ENCODE measurements around the gene PHLDA3. TPM values are rescaled to one million over a fixed set of nuclear protein-coding genes. Genes with fewer than 3 reads are reported as not detected.

Gene PHLDA3
- total RNA-seq, 1 donor from 2014 or later: 9.2 TPM

- Mint-ChIP-seq H3K9me3 (no peaks in the 10 kb centered on the region), H3K27ac (no peak overlapping the region), H3K27me3 (ENCODE audit: low read depth) (no peaks in the 10 kb centered on the region), H3K4me3 (ENCODE audit: low read depth) (no peak overlapping the region), H3K4me1 (ENCODE audit: low read depth) (peaks cover 28% of the 10 kb centered on the region), H3K36me3 (ENCODE audit: low read depth) (no peaks in the 10 kb centered on the region)
- intact Hi-C loops (cut with micrococcal nuclease): no loop called here
- DNase-seq (ENCODE audit: low spot score): no peak
Observed at GRCh38 chr1:201509601-201510374, 40.8 kb upstream of the PHLDA3 start.

- DNase-seq (ENCODE audit: low spot score): no peak
- no peaks in the 10 kb centered on the region for H3K36me3 Mint-ChIP-seq (ENCODE audit: low read depth)
- no peaks in the 10 kb centered on the region for H3K9me3 Mint-ChIP-seq
- H3K4me3 Mint-ChIP-seq (ENCODE audit: low read depth): no peak overlapping the region
- no peaks in the 10 kb centered on the region for H3K27me3 Mint-ChIP-seq (ENCODE audit: low read depth)
- no peak overlapping the region for H3K27ac Mint-ChIP-seq
- H3K4me1 Mint-ChIP-seq (ENCODE audit: low read depth): peaks cover 29% of the 10 kb centered on the region
- intact Hi-C loops (cut with micrococcal nuclease): no loop called here
Observed at GRCh38 chr1:201508809-201509208, 39.8 kb upstream of the PHLDA3 start.

- Mint-ChIP-seq H3K36me3 (ENCODE audit: low read depth) (no peaks in the 10 kb centered on the region), H3K4me1 (ENCODE audit: low read depth) (peaks cover 30% of the 10 kb centered on the region), H3K27ac (peak overlapping the region; percentile 80), H3K9me3 (no peaks in the 10 kb centered on the region), H3K27me3 (ENCODE audit: low read depth) (no peaks in the 10 kb centered on the region), H3K4me3 (ENCODE audit: low read depth) (peak overlapping the region; percentile 73)
- DNase-seq (ENCODE audit: low spot score): no peak
- intact Hi-C loops (cut with micrococcal nuclease): no loop called here
Observed at GRCh38 chr1:201507360-201507675, 38.3 kb upstream of the PHLDA3 start.

GRCh38 chr1:201506557-201507359, 37.8 kb upstream of the PHLDA3 start, which contains the start of gene CSRP1:
CSRP1 (minus strand) TSS chr1:201507123; CDS start chr1:201496303, 10,820 bp downstream.
- peak; percentile 77 for DNase-seq (ENCODE audit: low spot score)
- Mint-ChIP-seq H3K9me3 (no peaks in the 10 kb centered on the region), H3K27ac (peak within 1 kb of the TSS; percentile 86), H3K36me3 (ENCODE audit: low read depth) (no peaks in the 10 kb centered on the region), H3K27me3 (ENCODE audit: low read depth) (no peaks in the 10 kb centered on the region), H3K4me3 (ENCODE audit: low read depth) (peak within 1 kb of the TSS; percentile 88), H3K4me1 (ENCODE audit: low read depth) (peaks cover 29% of the 10 kb centered on the region)
- intact Hi-C loops (cut with micrococcal nuclease): loop anchor here (1.0 kb wide), 1 partner anchor 24 kb away; no protein-coding TSS in a partner anchor

- H3K4me1 Mint-ChIP-seq (ENCODE audit: low read depth): peaks cover 29% of the 10 kb centered on the region
Observed at GRCh38 chr1:201506092-201506491, 37.1 kb upstream of the PHLDA3 start.

DNA sequence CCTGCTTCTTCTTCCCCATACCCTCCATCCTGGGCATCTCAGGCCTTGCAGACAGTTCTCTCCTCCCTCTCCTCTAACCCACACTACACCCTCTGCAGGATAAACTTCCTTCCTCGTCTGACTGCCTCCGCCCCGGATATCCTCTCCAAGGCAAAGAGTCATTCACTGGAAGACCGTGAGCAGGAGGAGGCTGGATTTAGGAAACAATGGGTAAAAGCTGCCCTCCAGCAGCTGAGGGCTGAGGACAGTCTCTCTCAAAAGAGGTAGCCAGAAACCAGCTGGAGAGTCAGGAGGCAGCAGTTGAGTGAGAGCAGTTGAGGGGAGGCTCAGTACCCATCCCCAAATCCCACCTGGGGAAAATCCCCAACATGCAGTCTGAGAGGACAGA, 36.5 kb upstream of the PHLDA3 start:
- DNase-seq (ENCODE audit: low spot score): no peak
- Mint-ChIP-seq H3K27me3 (ENCODE audit: low read depth) (no peaks in the 10 kb centered on the region), H3K36me3 (ENCODE audit: low read depth) (no peaks in the 10 kb centered on the region), H3K9me3 (no peaks in the 10 kb centered on the region), H3K4me1 (ENCODE audit: low read depth) (peaks cover 29% of the 10 kb centered on the region), H3K4me3 (ENCODE audit: low read depth) (peak overlapping the region; percentile 88), H3K27ac (peak overlapping the region; percentile 44)
- intact Hi-C loops (cut with micrococcal nuclease): no loop called here

More at GRCh38 chr1:201506092-201506491, 37.1 kb upstream of the PHLDA3 start:
- Mint-ChIP-seq H3K36me3 (ENCODE audit: low read depth) (no peaks in the 10 kb centered on the region), H3K27ac (peak overlapping the region; percentile 86), H3K27me3 (ENCODE audit: low read depth) (no peaks in the 10 kb centered on the region), H3K9me3 (no peaks in the 10 kb centered on the region), H3K4me3 (ENCODE audit: low read depth) (peak overlapping the region; percentile 88)
- intact Hi-C loops (cut with micrococcal nuclease): loop anchor here (1.0 kb wide), 1 partner anchor 24 kb away; no protein-coding TSS in a partner anchor
- no peak for DNase-seq (ENCODE audit: low spot score)

DNA sequence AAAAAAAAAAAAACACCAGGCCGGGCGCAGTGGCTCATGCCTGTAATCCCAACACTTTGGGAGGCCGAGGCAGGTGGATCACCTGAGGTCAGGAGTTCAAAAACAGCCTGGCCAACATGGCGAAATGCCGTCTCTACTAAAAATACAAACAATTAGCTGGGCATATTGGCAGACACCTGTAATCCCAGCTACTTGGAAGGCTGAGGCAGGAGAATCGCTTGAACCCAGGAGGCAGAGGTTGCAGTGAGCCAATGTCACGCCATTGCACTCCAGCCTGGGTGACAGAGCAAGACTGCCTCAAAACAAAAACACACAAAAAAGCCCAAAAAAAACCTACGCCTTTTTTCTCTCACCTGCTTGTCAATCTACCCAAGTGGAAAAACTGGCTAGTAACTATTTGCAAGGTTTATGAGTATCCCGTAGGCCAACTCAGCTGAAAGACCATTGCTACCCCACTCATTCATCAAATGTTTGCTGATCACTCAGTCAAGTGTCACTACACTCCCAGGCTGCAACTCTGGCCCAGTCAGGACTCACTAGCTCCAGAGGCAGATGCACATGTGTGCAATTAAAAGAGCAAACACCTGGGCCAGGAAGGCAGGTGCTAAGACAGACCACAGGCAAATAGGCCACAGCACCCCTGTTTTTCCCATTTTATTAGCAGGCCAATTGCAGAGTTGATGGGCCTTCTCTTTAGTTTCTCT, 36.0 kb upstream of the PHLDA3 start:
- H3K36me3 Mint-ChIP-seq (ENCODE audit: low read depth): no peaks in the 10 kb centered on the region
- no peaks in the 10 kb centered on the region for H3K27me3 Mint-ChIP-seq (ENCODE audit: low read depth)
- H3K4me1 Mint-ChIP-seq (ENCODE audit: low read depth): peaks cover 28% of the 10 kb centered on the region
- no peaks in the 10 kb centered on the region for H3K9me3 Mint-ChIP-seq
- no peak for DNase-seq (ENCODE audit: low spot score)
- peak overlapping the region; percentile 88 for H3K4me3 Mint-ChIP-seq (ENCODE audit: low read depth)
- peak overlapping the region; percentile 44 for H3K27ac Mint-ChIP-seq
- intact Hi-C loops (cut with micrococcal nuclease): no loop called here

DNA sequence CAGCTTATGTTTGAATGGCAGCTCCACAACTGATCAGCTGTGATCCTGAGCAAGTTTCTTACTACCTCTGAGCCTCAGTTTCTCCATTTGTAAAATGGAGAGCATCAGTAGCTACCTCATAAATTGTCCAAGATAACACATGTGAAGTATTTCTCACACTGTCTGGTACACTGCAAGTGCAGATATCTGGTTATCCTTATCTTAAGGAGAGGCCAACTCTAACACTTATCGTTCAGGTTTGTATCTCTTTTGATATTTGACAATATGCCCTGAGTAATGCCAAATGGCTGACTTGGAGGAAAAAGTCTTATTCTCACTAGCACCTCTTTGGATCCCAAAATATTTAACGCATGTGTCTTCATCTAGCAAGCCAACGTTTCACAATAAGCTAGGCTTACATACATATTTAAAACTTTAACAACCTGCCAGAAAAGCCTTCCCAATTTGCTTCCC, 35.2 kb upstream of the PHLDA3 start:
- Mint-ChIP-seq H3K27ac (no peak overlapping the region), H3K4me1 (ENCODE audit: low read depth) (peaks cover 23% of the 10 kb centered on the region), H3K9me3 (no peaks in the 10 kb centered on the region), H3K4me3 (ENCODE audit: low read depth) (no peak overlapping the region), H3K27me3 (ENCODE audit: low read depth) (no peaks in the 10 kb centered on the region), H3K36me3 (ENCODE audit: low read depth) (peaks cover 3% of the 10 kb centered on the region)
- intact Hi-C loops (cut with micrococcal nuclease): no loop called here
- no peak for DNase-seq (ENCODE audit: low spot score)

DNA sequence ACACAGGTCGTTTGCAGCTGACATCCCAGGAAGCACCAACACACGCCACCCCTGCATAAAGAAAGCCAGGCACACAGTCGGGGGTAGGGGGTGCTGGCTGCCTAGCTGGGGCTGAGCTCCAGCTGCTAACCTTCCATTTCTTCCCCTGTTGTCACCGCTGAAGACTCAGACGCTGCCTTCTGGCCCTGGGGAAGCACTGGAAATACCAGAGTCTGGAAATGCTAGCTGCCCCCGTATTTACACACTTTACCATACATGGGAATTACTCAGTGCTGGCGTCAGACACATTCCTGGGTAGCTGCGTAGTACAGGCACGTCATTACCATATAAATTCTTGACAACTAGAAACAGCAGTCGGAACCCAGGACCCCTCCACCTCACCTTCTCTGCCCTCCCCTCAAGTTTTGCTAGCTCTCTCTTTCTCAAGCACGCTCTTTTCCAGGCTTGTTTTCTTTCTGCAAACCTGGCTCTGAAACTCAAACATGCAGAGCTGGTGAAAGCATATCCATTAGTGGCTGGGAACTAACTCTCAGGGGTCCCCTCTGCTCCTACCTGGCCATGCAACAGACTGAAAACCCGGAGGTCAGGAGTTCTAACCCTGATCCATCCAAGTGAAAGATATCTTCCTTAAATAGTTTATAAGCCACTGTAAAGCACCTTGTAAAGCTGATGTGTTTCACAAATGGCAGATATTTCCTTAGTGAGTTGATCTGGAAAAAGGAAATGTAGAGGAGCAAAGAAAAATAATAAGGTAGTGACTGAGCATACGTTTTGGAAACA, 34.6 kb upstream of the PHLDA3 start:
- peaks cover 3% of the 10 kb centered on the region for H3K36me3 Mint-ChIP-seq (ENCODE audit: low read depth)
- no peaks in the 10 kb centered on the region for H3K27me3 Mint-ChIP-seq (ENCODE audit: low read depth)
- DNase-seq (ENCODE audit: low spot score): no peak
- H3K4me1 Mint-ChIP-seq (ENCODE audit: low read depth): peaks cover 21% of the 10 kb centered on the region
- H3K27ac Mint-ChIP-seq: no peak overlapping the region
- no peaks in the 10 kb centered on the region for H3K9me3 Mint-ChIP-seq
- intact Hi-C loops (cut with micrococcal nuclease): no loop called here
- no peak overlapping the region for H3K4me3 Mint-ChIP-seq (ENCODE audit: low read depth)

- Mint-ChIP-seq H3K9me3 (no peaks in the 10 kb centered on the region), H3K27me3 (ENCODE audit: low read depth) (no peaks in the 10 kb centered on the region), H3K4me1 (ENCODE audit: low read depth) (peaks cover 17% of the 10 kb centered on the region), H3K36me3 (ENCODE audit: low read depth) (peaks cover 3% of the 10 kb centered on the region), H3K27ac (no peak overlapping the region), H3K4me3 (ENCODE audit: low read depth) (no peak overlapping the region)
- intact Hi-C loops (cut with micrococcal nuclease): no loop called here
- no peak for DNase-seq (ENCODE audit: low spot score)
Observed at GRCh38 chr1:201502511-201502857, 33.5 kb upstream of the PHLDA3 start.

DNA sequence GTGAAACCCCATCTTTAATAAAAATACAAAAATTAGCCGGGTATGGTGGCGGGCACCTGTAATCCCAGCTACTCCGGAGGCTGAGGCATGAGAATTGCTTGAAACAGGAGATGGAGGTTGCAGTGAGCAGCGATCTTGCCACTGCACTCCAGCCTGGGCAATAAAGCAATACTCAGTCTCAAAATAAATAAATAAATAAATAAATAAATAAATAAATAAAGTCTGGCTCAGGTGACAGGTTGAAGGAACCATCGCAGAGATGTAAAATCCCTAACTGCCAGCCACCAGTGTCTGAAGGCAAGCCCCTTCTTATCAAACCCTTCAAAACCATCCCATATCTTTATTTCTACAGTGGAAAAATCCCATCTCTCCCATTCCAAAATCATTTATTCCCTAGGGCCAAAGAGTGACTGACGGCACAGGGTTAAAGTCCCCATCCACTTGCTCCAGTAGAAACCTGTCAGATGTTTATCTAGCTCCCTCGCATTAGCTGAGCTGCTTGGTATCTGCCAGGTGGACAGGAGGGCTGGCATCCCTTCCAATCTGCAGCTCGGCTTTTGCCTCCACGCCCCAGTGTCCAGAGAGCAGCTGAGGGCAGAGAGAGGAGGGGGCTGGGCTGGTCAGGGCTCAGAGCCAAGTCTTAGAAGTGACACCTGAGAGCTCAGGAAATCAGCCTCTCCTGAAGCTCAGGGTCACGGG, 33.0 kb upstream of the PHLDA3 start:
- Mint-ChIP-seq H3K27me3 (ENCODE audit: low read depth) (no peaks in the 10 kb centered on the region), H3K27ac (no peak overlapping the region), H3K9me3 (no peaks in the 10 kb centered on the region), H3K4me1 (ENCODE audit: low read depth) (peaks cover 17% of the 10 kb centered on the region), H3K4me3 (ENCODE audit: low read depth) (no peak overlapping the region), H3K36me3 (ENCODE audit: low read depth) (peaks cover 3% of the 10 kb centered on the region)
- intact Hi-C loops (cut with micrococcal nuclease): no loop called here
- DNase-seq (ENCODE audit: low spot score): no peak

DNA sequence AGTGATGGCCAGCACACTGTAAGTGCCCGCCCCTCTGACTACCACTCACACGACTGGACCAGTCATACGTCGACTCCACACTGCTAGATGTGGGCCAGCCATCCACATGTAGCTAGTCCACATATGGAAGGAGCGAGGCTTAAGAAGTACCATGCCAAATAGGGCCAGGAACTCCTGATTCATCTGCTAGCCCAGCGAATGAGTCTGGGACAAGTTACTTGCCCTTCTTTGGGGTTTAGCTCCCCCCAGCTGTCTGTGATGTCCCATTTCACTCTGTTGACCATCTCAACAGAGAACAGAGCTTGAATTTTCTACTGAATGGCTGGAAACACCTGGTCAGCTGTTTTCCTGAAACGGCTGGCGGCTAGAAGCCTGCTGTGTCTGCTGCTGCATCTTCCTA, 32.2 kb upstream of the PHLDA3 start:
- no peaks in the 10 kb centered on the region for H3K9me3 Mint-ChIP-seq
- DNase-seq (ENCODE audit: low spot score): no peak
- H3K4me1 Mint-ChIP-seq (ENCODE audit: low read depth): peaks cover 14% of the 10 kb centered on the region
- intact Hi-C loops (cut with micrococcal nuclease): no loop called here
- no peak overlapping the region for H3K27ac Mint-ChIP-seq
- H3K4me3 Mint-ChIP-seq (ENCODE audit: low read depth): no peak overlapping the region
- peaks cover 3% of the 10 kb centered on the region for H3K36me3 Mint-ChIP-seq (ENCODE audit: low read depth)
- H3K27me3 Mint-ChIP-seq (ENCODE audit: low read depth): no peaks in the 10 kb centered on the region
